Common myeloid progenitor, CD34-positive (primary cell): ENCODE data around the gene MYCBPAP.

Experiments used
- CTCF ChIA-PET: fragments of 350-600 bp; sonication (Branson Sonifier 250); formaldehyde crosslinking; loops from one replicate; lab custom pipeline; 2021; ENCODE audit warnings: antibody characterized with exemption; lab: Charles Lee
- POLR2A ChIA-PET: fragments of 350-600 bp; sonication (Branson Sonifier 250); formaldehyde crosslinking; loops from one replicate; lab custom pipeline; 2021; ENCODE audit warnings: antibody characterized with exemption; lab: Charles Lee
- DNase-seq, 3 donors: peaks; one replicate each; pipeline versions ENCODE4 v3.0.0 to v3.0.0-alpha.2; 2013
- H3K27ac ChIP-seq, 2 experiments: 1 replicate in 1 of 2; 2 replicates in 1 of 2; pipeline ENCODE4 v1.7.0; 2013; ENCODE audit warnings: inconsistent platforms in 2 of 2, low read length in 2 of 2, mild to moderate bottlenecking in 2 of 2, low read depth in 1 of 2, moderate library complexity in 1 of 2; ENCODE audit not compliant: severe bottlenecking in 2 of 2, insufficient read depth in 1 of 2, poor library complexity in 1 of 2
- H3K27me3 ChIP-seq, 5 experiments: replicated peaks in 2 of 5; 1 replicate in 3 of 5; 2 replicates in 2 of 5; pipeline versions ENCODE4 v1.6.1 to v1.7.0; 2013; ENCODE audit warnings: low read length in 4 of 5, mild to moderate bottlenecking in 2 of 5, moderate library complexity in 2 of 5, inconsistent platforms in 1 of 5; ENCODE audit not compliant: insufficient read depth in 5 of 5, control insufficient read depth in 4 of 5
- H3K36me3 ChIP-seq, 4 experiments: 1 replicate in 2 of 4; 2 replicates in 2 of 4; pipeline versions ENCODE4 v1.6.1 to v1.7.0; 2013; ENCODE audit warnings: low read length in 3 of 4, control low read depth in 1 of 4, mild to moderate bottlenecking in 1 of 4; ENCODE audit not compliant: control insufficient read depth in 4 of 4, insufficient read depth in 4 of 4
- H3K4me1 ChIP-seq, 4 experiments: 1 replicate in 3 of 4; 2 replicates in 1 of 4; pipeline versions ENCODE4 v1.6.1 to v1.7.1; 2013; ENCODE audit warnings: low read length in 3 of 4, mild to moderate bottlenecking in 3 of 4, control low read depth in 1 of 4, inconsistent platforms in 1 of 4, moderate library complexity in 1 of 4; ENCODE audit not compliant: control insufficient read depth in 4 of 4, insufficient read depth in 4 of 4; ENCODE audit errors: control extremely low read depth in 1 of 4
- H3K4me3 ChIP-seq, 7 experiments: 1 replicate in 4 of 7; 2 replicates in 3 of 7; pipeline versions ENCODE4 v1.5.1 to v1.7.0; 2013; ENCODE audit warnings: mild to moderate bottlenecking in 7 of 7, low read length in 6 of 7, moderate library complexity in 6 of 7, inconsistent platforms in 2 of 7, low read depth in 2 of 7, control low read depth in 1 of 7; ENCODE audit not compliant: insufficient read depth in 4 of 7, control insufficient read depth in 1 of 7; ENCODE audit errors: extremely low read depth in 1 of 7
- H3K9me3 ChIP-seq, 5 experiments: 1 replicate in 4 of 5; 2 replicates in 1 of 5; pipeline versions ENCODE4 v1.6.1 to v1.7.1; 2013; ENCODE audit warnings: low read length in 4 of 5, mild to moderate bottlenecking in 2 of 5, inconsistent platforms in 1 of 5, low read depth in 1 of 5, moderate library complexity in 1 of 5; ENCODE audit not compliant: control insufficient read depth in 4 of 5, insufficient read depth in 2 of 5; ENCODE audit errors: control extremely low read depth in 1 of 5
- WGBS: methylation state at CpG from one replicate; pipeline ENCODE4 v1.1.5; 2013; ENCODE audit not compliant: insufficient coverage; 5-methylcytosine and 5-hydroxymethylcytosine counted together

The MYCBPAP gene

GRCh38 chr17:50514936-50515702, 6.9 kb downstream of the MYCBPAP start:
- no peak for DNase-seq
- H3K4me1 ChIP-seq: no peaks in the 10 kb centered on the region
- H3K27ac ChIP-seq: no peak overlapping the region
- H3K4me3 ChIP-seq: no peak overlapping the region
- H3K9me3 ChIP-seq: no peaks in the 10 kb centered on the region
- ChIA-PET CTCF (interaction anchor here (1.2 to 1.9 kb wide), 4 partner anchors 10 to 29 kb away, joined by 3 to 7 read pairs (median 4); no protein-coding TSS in a partner anchor), POLR2A (no interaction called here)
- no peaks in the 10 kb centered on the region for H3K36me3 ChIP-seq
- peaks cover 0 to 2% (median 0%) of the 10 kb centered on the region in 5 experiments for H3K27me3 ChIP-seq
- 85% methylated on average over 6 of the region's 6 CpGs for WGBS

DNA sequence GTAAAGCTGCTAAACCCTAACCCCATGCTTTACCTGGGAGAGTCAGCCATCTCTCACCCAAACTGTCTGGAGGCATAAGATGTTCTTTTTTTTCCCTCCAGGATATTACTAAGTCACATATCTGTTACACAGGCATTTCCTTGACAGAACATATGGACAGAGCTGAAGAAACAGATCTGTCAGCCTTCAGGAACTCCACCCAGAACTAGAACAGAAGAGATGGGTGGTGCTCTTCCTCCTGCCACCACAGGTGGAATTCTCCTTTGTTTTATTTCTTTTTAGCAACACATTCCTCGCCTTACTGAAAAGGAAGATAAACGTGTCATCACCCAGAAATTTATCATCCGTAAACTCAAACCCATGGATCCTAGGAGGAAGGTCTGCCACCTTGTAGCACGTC, 8.8 kb downstream of the MYCBPAP start:
- H3K4me3 ChIP-seq: no peak overlapping the region
- H3K27ac ChIP-seq: no peak overlapping the region
- peaks cover 0 to 2% (median 0%) of the 10 kb centered on the region in 5 experiments for H3K27me3 ChIP-seq
- ChIA-PET CTCF (interaction anchor here (0.8 to 1.2 kb wide), 4 partner anchors 13 to 121 kb away, joined by 3 read pairs; no protein-coding TSS in a partner anchor), POLR2A (no interaction called here)
- H3K9me3 ChIP-seq: no peaks in the 10 kb centered on the region
- peaks cover 0 to 1% (median 0%) of the 10 kb centered on the region in 4 experiments for H3K36me3 ChIP-seq
- DNase-seq: no peak
- H3K4me1 ChIP-seq: no peaks in the 10 kb centered on the region
- WGBS: 86% methylated on average over 4 of the region's 4 CpGs

DNA sequence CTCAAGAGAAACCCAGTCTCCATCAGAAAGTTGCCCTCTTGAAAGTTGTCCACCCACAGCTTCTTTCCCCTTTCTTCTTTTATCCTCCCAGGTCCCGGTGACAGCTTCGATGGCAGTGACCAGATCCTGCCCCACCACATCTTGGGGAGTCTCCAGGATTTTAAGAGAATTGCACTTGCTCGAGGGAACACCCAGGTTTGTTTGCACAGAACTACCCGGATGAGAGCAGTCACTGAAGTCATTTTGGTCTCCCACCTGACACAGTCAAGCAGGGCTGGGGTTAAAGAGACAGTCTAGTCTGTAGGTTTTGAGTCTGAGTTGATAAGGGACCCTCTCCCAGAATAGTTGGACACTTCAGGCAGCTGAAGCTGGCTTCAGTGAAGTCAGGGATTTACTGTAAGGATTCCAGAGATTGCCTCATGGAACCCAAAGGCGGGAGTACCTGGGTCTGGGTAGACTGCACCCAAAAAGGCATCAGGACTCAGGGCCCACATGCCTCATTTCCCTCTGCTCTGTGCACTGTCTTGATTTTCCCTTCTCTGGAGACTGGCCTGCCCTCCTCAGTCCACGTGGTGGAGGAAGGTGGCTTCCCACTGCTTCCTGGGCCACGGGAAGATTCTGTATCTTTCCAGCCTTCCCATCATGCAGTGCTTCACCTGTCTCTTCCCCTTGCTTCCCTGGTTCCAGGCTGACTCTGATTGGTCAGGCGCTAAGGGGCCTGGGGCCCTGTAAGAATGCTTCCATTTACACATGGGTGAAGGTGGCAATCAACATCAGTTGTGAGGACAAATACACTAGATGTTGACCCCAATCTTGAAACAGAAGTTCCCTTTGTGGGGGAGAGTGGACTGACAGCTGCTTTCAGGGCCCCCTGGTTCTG, 9.5 kb downstream of the MYCBPAP start:
- no peak for DNase-seq
- ChIA-PET CTCF (interaction anchor here (1.2 to 1.4 kb wide), 2 partner anchors 16 to 17 kb away, joined by 3 to 4 read pairs; no protein-coding TSS in a partner anchor), POLR2A (no interaction called here)
- peaks cover 0 to 2% (median 0%) of the 10 kb centered on the region in 5 experiments for H3K27me3 ChIP-seq
- no peak overlapping the region for H3K27ac ChIP-seq
- WGBS: 87% methylated on average over 7 of the region's 8 CpGs
- no peak overlapping the region for H3K4me3 ChIP-seq
- H3K4me1 ChIP-seq: no peaks in the 10 kb centered on the region
- H3K36me3 ChIP-seq: peaks cover 0 to 3% (median 0%) of the 10 kb centered on the region in 4 experiments
- H3K9me3 ChIP-seq: no peaks in the 10 kb centered on the region

GRCh38 chr17:50518384-50519023, 10.3 kb downstream of the MYCBPAP start:
- H3K27ac ChIP-seq: no peak overlapping the region
- POLR2A ChIA-PET: no interaction called here

DNA sequence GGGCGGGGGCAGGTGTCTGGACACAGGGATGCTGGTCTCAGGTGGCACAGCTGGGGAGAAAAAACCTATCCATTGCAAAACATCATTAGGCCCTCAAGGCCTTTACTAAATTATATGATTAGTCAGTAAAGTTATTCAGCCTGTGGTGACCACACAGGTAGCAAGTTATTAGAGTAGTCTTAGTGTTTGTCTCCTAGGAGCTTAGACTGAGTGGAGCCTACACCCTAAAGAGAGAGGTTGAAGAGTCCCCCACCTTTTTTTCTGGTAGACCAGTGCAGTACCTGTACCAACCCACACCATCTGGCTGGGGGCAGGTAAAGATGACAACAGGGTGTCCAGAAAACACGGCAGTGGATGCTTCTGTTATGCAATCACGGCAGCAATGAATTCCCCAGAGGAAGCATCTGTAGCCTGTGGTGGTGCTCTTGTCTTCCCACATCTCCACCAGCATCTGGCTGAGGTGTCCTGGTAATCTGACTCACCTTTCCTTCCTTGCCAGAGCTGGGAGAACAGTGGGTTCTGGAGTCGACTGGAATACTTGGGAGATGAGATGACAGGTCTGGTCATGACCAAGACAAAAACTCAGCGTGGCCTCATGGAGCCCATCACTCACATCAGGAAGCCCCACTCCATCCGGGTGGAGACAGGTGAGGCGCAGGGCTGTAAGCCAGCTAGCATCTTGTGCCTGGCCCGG, 11.0 kb downstream of the MYCBPAP start:
- Histone ChIP-seq H3K27me3 (peaks cover 0 to 4% (median 0%) of the 10 kb centered on the region in 5 experiments), H3K4me3 (no peak overlapping the region), H3K9me3 (no peaks in the 10 kb centered on the region), H3K27ac (no peak overlapping the region), H3K36me3 (peaks cover 0 to 3% (median 0%) of the 10 kb centered on the region in 4 experiments), H3K4me1 (no peaks in the 10 kb centered on the region)
- WGBS: 87% methylated on average over 5 of the region's 8 CpGs
- ChIA-PET CTCF (interaction anchor here (1.4 to 1.7 kb wide), 2 partner anchors 12 to 18 kb away, joined by 3 to 4 read pairs; no protein-coding TSS in a partner anchor), POLR2A (no interaction called here)
- DNase-seq: no peak

More at GRCh38 chr17:50518384-50519023, 10.3 kb downstream of the MYCBPAP start:
- no peaks in the 10 kb centered on the region for H3K4me1 ChIP-seq
- no peak for DNase-seq
- H3K27me3 ChIP-seq: peaks cover 0 to 2% (median 0%) of the 10 kb centered on the region in 5 experiments
- H3K4me3 ChIP-seq: no peak overlapping the region
- 90% methylated on average over 12 of the region's 13 CpGs for WGBS
- peaks cover 0 to 3% (median 0%) of the 10 kb centered on the region in 4 experiments for H3K36me3 ChIP-seq
- CTCF ChIA-PET: interaction anchor here (1.4 kb wide), 1 partner anchor 17 kb away, joined by 4 read pairs; no protein-coding TSS in a partner anchor
- no peaks in the 10 kb centered on the region for H3K9me3 ChIP-seq

- WGBS: 71% methylated on average over 1 of the region's 2 CpGs
- Histone ChIP-seq H3K27ac (no peak overlapping the region), H3K36me3 (peaks cover 0 to 3% (median 0%) of the 10 kb centered on the region in 4 experiments), H3K27me3 (peaks cover 0 to 4% (median 0%) of the 10 kb centered on the region in 5 experiments), H3K4me3 (no peak overlapping the region), H3K4me1 (no peaks in the 10 kb centered on the region), H3K9me3 (no peaks in the 10 kb centered on the region)
- CTCF ChIA-PET: interaction anchor here (1.0 to 1.7 kb wide), 4 partner anchors 9 to 30 kb away, joined by 3 to 4 read pairs (median 4); no protein-coding TSS in a partner anchor
- POLR2A ChIA-PET: no interaction called here
- no peak for DNase-seq
Measured at GRCh38 chr17:50520483-50520882, 12.2 kb downstream of the MYCBPAP start.
